Subcutaneous adipose tissue (tissue), 4 donors: ENCODE measurements around the gene CDK5RAP2. TPM values are rescaled to one million over a fixed set of nuclear protein-coding genes. Genes with fewer than 3 reads are reported as not detected.

Experiments used
- total RNA-seq, 4 donors: library from RNA; depleted of rRNA; stranded (reverse); fragments of >200 nt; gene quantifications; one replicate each; pipeline ENCODE4 v1.1.0, GENCODE V29; 2016
- TF ChIP-seq, protein P1 (sequence below): fragments of 450-650 bp; IDR thresholded peaks from one replicate; pipeline ENCODE4 v1.5.1; 2016; ENCODE audit warnings: low read depth, mild to moderate bottlenecking, control low read depth, antibody characterized with exemption, moderate library complexity

CDK5RAP2 gene
- total RNA-seq, 4 donors from 2014 or later = 27.9 to 52.2 (median 38.2) TPM

DNA sequence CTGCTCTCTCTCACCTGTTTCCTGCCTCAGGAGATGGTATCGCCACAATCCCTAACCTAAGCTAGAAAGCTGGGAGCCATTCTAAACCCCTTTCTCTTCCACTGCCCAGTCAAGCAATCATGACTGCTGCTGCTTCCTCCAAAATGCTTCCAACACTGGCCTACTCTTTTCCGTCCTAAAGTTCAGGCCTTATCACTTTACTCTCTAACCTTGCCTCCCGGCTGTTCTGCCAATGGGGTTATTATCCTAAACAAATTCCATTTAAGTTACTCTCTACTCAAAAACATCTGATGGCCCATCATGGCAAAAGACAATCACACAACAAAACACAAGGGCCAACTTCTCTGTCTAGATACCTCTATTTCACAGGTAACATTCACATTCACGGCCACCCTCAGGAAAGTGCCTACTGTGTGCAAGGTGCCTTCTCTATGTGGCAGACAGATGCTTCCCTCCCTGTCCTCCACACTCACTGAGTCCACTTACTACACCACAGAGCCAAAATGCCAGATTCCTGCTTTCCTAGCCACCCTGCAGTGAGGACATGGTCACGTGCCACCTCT, 168.0 kb downstream of the CDK5RAP2 start:
- TF ChIP-seq, protein P1, sequence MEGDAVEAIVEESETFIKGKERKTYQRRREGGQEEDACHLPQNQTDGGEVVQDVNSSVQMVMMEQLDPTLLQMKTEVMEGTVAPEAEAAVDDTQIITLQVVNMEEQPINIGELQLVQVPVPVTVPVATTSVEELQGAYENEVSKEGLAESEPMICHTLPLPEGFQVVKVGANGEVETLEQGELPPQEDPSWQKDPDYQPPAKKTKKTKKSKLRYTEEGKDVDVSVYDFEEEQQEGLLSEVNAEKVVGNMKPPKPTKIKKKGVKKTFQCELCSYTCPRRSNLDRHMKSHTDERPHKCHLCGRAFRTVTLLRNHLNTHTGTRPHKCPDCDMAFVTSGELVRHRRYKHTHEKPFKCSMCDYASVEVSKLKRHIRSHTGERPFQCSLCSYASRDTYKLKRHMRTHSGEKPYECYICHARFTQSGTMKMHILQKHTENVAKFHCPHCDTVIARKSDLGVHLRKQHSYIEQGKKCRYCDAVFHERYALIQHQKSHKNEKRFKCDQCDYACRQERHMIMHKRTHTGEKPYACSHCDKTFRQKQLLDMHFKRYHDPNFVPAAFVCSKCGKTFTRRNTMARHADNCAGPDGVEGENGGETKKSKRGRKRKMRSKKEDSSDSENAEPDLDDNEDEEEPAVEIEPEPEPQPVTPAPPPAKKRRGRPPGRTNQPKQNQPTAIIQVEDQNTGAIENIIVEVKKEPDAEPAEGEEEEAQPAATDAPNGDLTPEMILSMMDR = no peak

DNA sequence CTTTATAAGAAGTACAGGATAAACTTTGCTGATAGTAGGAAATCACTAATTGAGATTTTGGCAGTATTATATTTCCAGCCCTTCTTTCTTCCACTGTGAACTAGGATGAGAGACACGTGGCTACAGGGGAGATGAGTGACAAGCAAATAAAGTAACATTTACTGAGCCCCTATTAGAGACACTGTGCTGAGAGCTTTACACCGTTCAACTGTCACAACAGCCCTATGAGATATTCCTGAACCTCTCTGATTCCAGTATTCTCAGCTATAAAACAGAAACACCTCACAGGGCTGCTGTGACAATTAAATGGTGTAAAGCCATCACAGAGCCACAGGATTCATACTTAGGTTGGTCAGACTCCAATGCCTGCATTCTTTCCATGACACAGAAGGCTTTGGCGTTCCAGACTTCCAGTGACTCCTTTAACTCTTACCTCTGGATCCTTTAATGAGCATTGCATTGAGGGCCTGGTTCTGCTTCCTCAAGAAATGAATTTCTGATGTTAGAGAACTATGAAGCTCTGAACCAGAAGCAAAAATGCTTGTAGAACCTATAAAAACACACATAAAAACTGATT, 169.0 kb downstream of the CDK5RAP2 start:
- TF ChIP-seq, protein P1 = no peak

DNA sequence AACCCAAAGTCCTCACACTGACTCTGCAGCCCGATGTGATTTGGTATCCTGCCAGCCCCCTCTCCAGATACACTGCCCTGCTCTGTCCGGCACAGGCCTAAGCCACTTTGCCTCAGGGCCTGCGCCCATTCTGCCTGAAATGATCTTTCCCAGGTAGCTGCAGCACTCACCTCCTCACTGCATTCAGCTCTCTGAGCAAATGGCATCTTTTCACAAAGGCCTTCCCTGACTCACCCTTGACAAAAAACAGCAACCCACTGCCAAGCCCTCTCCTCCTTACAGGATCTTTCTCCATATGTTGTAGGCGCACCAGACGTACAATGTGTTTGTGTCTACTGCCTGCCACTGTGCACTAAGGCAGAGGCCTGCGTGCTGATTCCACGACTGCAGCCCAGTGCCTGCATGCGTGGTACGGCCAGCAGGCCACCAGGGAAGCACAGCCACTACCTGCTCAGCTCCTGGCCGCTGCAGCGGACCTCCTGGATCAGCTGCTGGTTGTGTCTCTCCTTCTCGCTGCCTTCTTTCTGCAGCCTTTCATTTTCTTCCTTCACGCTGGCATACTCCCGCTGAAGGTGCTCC, 171.2 kb downstream of the CDK5RAP2 start:
- TF ChIP-seq, protein P1 = no peak

DNA sequence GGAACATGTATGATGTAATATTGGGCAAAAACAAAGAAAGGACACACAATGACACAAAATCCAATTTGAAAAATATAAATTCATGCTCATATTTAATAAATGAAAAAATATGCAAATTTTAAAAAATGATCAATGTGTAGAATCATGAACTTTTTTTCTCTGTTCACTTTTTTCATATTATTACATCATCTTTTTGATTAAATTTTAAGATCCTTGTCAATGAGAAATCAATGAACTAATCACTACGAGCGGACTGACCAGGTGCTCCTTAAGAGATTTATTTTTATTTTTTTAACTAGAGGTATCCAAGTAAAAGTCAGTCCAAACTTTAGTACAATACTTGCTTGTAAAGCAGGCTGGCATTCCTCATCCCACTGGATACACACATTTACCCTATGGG, 174.1 kb downstream of the CDK5RAP2 start:
- TF ChIP-seq, protein P1 = no peak

DNA sequence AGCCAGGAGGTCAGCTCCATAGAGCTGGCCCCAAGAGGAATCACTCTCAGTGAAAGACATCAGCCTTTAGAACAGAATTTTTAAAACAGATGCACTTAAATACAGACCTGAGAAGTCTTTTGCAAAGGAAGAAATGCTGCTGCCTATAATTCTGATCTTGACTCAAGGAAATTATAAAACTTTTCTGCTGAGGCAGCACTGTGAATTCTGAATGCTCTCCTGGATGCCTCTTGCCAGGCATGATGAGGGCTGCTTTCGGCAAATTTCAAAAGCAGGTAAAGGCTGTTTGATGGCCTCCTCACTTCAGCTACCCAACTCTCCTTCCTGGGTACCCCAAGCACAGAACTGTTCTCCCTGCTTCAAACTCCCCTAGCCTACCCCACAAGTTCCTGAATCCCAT, 174.8 kb downstream of the CDK5RAP2 start:
- TF ChIP-seq, protein P1 = no peak

DNA sequence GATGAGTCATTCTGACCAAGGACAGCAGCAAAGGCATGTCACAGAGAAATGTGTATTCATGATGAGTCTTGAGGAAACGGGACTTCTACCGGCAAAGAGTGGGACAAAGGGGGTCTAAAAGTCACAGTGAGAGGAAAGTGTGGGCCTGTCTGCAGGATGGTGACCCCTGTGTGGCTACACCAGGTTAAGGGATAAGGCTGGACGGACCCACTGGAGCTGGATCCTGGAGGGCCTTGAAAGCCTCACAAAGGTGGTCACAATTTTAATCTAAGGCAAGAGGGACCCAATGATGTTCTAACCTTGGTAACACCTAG, 176.5 kb downstream of the CDK5RAP2 start:
- TF ChIP-seq, protein P1 = no peak

DNA sequence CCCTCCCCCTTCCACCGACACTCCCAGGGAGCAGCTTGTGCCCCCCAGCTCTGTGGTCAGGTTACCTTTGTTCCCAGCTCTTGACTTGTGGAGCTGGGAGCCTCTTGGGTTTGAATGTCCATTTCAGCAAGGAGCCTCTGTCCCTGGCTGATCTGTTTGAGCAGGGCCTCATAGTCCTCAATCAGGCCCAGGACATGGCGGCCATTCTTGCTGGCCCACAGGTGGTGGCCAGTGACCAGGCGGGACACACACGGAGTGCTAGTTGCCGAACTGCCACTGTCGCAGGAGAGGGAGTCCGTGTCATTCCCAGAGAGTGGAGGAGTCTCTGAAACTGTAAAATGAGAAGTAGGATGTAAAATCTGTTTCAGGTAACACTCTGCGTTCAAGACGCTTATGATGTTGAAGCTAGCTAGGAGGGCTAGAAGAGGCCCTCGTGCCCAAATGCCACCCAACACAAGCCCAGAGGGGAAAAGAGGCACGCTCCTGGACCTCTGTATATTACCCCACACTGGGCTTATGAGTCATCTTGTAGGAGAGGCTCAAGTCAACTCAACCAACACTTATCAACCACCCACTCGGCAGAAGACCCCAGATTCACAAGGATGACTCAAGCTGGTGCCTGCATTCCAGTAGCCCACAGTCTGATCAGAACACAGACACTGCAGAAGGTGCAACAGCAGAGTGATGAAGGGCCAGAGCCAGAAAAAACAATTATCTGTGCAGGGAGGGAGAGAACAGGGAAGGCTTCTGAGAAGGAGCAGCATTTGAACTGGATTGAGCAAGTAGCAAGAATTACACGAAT, 177.0 kb downstream of the CDK5RAP2 start:
- TF ChIP-seq, protein P1 = no peak
